Gastroesophageal sphincter (tissue), 4 donors: ENCODE data around the gene DGKG. TPM values are rescaled to one million over a fixed set of nuclear protein-coding genes. Genes with fewer than 3 reads are reported as not detected.

Source experiments
- ATAC-seq: fragments of 150-250 bp; one replicate; pipeline ENCODE4 v1.9.1; 2016; ENCODE audit warnings: mild to moderate bottlenecking, moderate library complexity
- H3K27ac ChIP-seq, 4 donors: fragments of 200-600 bp; sonication (generic) in 3 of 4; 1 replicate in 3 of 4; 2 replicates in 1 of 4; pipeline ENCODE4 v1.5.1; 2016 to 2019
- H3K27me3 ChIP-seq: fragments of 200-600 bp; sonication (generic); one replicate; pipeline ENCODE4 v1.5.1; 2019
- H3K36me3 ChIP-seq, 2 donors: fragments of 200-600 bp; sonication (generic); one replicate each; pipeline ENCODE4 v1.5.1; 2019; ENCODE audit warnings: control low read depth in 1 of 2
- H3K4me1 ChIP-seq, 3 donors: fragments of 200-600 bp; sonication (generic); 1 replicate in 2 of 3; 2 replicates in 1 of 3; pipeline ENCODE4 v1.5.1; 2016 to 2019; ENCODE audit warnings: control low read depth in 2 of 3
- H3K4me3 ChIP-seq, 2 donors: fragments of 200-600 bp; sonication (generic); one replicate each; pipeline ENCODE4 v1.5.1; 2019; ENCODE audit warnings: mild to moderate bottlenecking in 1 of 2, moderate library complexity in 1 of 2
- H3K9me3 ChIP-seq, 3 donors: fragments of 200-600 bp; sonication (generic); one replicate each; pipeline ENCODE4 v1.5.1; 2017 to 2019; ENCODE audit warnings: control low read depth in 2 of 3
- CTCF ChIP-seq, 4 experiments: fragments of 200-600 bp in 2 of 4; fragments of 450-650 bp in 2 of 4; sonication (generic) in 1 of 4; IDR thresholded peaks; one replicate each; pipeline ENCODE4 v1.5.1; 2017 to 2019; ENCODE audit warnings: antibody characterized with exemption in 4 of 4, mild to moderate bottlenecking in 2 of 4, moderate library complexity in 2 of 4
- EP300 ChIP-seq: sonication (generic); formaldehyde crosslinking; IDR thresholded peaks from one replicate; pipeline ENCODE4 v1.6.1; 2017; ENCODE audit warnings: antibody characterized with exemption, mild to moderate bottlenecking
- POLR2A ChIP-seq, 2 donors: fragments of 450-650 bp; IDR thresholded peaks; one replicate each; pipeline ENCODE4 v1.6.1; 2017; ENCODE audit warnings: antibody characterized with exemption in 2 of 2, mild to moderate bottlenecking in 2 of 2, moderate library complexity in 1 of 2
- POLR2AphosphoS5 ChIP-seq: sonication (generic); formaldehyde crosslinking; IDR thresholded peaks from one replicate; pipeline ENCODE4 v1.6.1; 2017; ENCODE audit warnings: antibody characterized with exemption
- WGBS, 2 donors: methylation state at CpG; one replicate each; pipeline ENCODE4 v1.1.5; 2018; ENCODE audit warnings: low coverage in 1 of 2; 5-methylcytosine and 5-hydroxymethylcytosine counted together
- total RNA-seq, 4 donors: library from RNA; depleted of rRNA; stranded (reverse); fragments of >200 nt; gene quantifications; one replicate each; pipeline ENCODE4 v1.1.0, GENCODE V29; 2016

Gene DGKG
- total RNA-seq, 4 donors from 2014 or later = 46.3 to 134 (median 90.4) TPM

- 81 to 93% methylated on average over 4 to 7 of the region's 7 CpGs for WGBS, 2 donors
- TF ChIP-seq POLR2AphosphoS5 (no peak), EP300 (no peak), POLR2A (IDR thresholded peaks at IDR 0.05) (no peak), CTCF (IDR thresholded peaks at IDR 0.05) (no peak)
- no peaks in the 10 kb centered on the region for H3K36me3 ChIP-seq
- no peak overlapping the region for H3K27ac ChIP-seq
- no peaks in the 10 kb centered on the region for H3K4me1 ChIP-seq
- ATAC-seq = no peak
- H3K4me3 ChIP-seq = no peak overlapping the region
- no peaks in the 10 kb centered on the region for H3K9me3 ChIP-seq
- no peaks in the 10 kb centered on the region for H3K27me3 ChIP-seq
These were observed 234.6 kb downstream of the DGKG start for GRCh38 chr3:186127463-186127862.

GRCh38 chr3:186125118-186125517, 236.9 kb downstream of the DGKG start:
- TF ChIP-seq POLR2A (IDR thresholded peaks at IDR 0.05) = no peak
- no peaks in the 10 kb centered on the region for H3K36me3 ChIP-seq
- no peak overlapping the region for H3K4me3 ChIP-seq
- 100% methylated on average over 2 of the region's 2 CpGs for WGBS, 2 donors
- no peaks in the 10 kb centered on the region for H3K9me3 ChIP-seq
- H3K4me1 ChIP-seq = no peaks in the 10 kb centered on the region
- H3K27ac ChIP-seq = no peak overlapping the region
- no peaks in the 10 kb centered on the region for H3K27me3 ChIP-seq
- no peak for ATAC-seq

- H3K27ac ChIP-seq = no peak overlapping the region
- H3K4me3 ChIP-seq = no peak overlapping the region
- no peak for TF ChIP-seq EP300
- ATAC-seq = no peak
- no peaks in the 10 kb centered on the region for H3K9me3 ChIP-seq
- 86 to 90% methylated on average over 2 to 5 of the region's 5 CpGs for WGBS, 2 donors
- H3K4me1 ChIP-seq = no peaks in the 10 kb centered on the region
- H3K27me3 ChIP-seq = no peaks in the 10 kb centered on the region
- H3K36me3 ChIP-seq = no peaks in the 10 kb centered on the region
These were observed 237.4 kb downstream of the DGKG start for GRCh38 chr3:186124592-186124991.

GRCh38 chr3:186123012-186123411, 239.0 kb downstream of the DGKG start:
- Histone ChIP-seq H3K9me3 (no peaks in the 10 kb centered on the region), H3K4me1 (no peaks in the 10 kb centered on the region), H3K27ac (no peak overlapping the region), H3K4me3 (no peak overlapping the region), H3K36me3 (no peaks in the 10 kb centered on the region), H3K27me3 (no peaks in the 10 kb centered on the region)
- TF ChIP-seq EP300 = no peak
- no peak for TF ChIP-seq POLR2AphosphoS5
- no peak for TF ChIP-seq POLR2A (IDR thresholded peaks at IDR 0.05)
- no peak for TF ChIP-seq CTCF (IDR thresholded peaks at IDR 0.05)
- 64 to 72% methylated on average over 4 to 5 of the region's 5 CpGs for WGBS, 2 donors
- no peak for ATAC-seq

- H3K27me3 ChIP-seq = no peaks in the 10 kb centered on the region
- TF ChIP-seq CTCF (IDR thresholded peaks at IDR 0.05) = no peak
- TF ChIP-seq EP300 = no peak
- no peak for TF ChIP-seq POLR2AphosphoS5
- no peak for TF ChIP-seq POLR2A (IDR thresholded peaks at IDR 0.05)
- H3K4me1 ChIP-seq = no peaks in the 10 kb centered on the region
- no peak for ATAC-seq
- no peaks in the 10 kb centered on the region for H3K36me3 ChIP-seq
- H3K4me3 ChIP-seq = no peak overlapping the region
- H3K9me3 ChIP-seq = no peaks in the 10 kb centered on the region
- WGBS, 2 donors = 59 to 79% methylated on average over 2 of the region's 2 CpGs
- no peak overlapping the region for H3K27ac ChIP-seq
These were observed 240.1 kb downstream of the DGKG start for GRCh38 chr3:186121968-186122367.

GRCh38 chr3:186121278-186121677, 240.8 kb downstream of the DGKG start:
- Histone ChIP-seq H3K4me1 (no peaks in the 10 kb centered on the region), H3K27ac (no peak overlapping the region), H3K27me3 (no peaks in the 10 kb centered on the region), H3K9me3 (no peaks in the 10 kb centered on the region), H3K36me3 (no peaks in the 10 kb centered on the region), H3K4me3 (no peak overlapping the region)
- 44 to 51% methylated on average over 5 to 6 of the region's 6 CpGs for WGBS, 2 donors
- no peak for ATAC-seq
- TF ChIP-seq CTCF (IDR thresholded peaks at IDR 0.05) (no peak), POLR2A (IDR thresholded peaks at IDR 0.05) (no peak), EP300 (no peak), POLR2AphosphoS5 (no peak)
